C4-2B (cell line): Measurements from ENCODE around the gene ZNF276.

Experiments used
- CTCF ChIP-seq: fragments of 450-650 bp; conservative IDR thresholded peaks from 2 replicates; pipeline ENCODE4 v1.5.1; 2017; ENCODE audit warnings: mild to moderate bottlenecking
- ZFX ChIP-seq: fragments of 450-650 bp; IDR thresholded peaks from 2 replicates; pipeline ENCODE4 v1.6.1; 2017

DNA sequence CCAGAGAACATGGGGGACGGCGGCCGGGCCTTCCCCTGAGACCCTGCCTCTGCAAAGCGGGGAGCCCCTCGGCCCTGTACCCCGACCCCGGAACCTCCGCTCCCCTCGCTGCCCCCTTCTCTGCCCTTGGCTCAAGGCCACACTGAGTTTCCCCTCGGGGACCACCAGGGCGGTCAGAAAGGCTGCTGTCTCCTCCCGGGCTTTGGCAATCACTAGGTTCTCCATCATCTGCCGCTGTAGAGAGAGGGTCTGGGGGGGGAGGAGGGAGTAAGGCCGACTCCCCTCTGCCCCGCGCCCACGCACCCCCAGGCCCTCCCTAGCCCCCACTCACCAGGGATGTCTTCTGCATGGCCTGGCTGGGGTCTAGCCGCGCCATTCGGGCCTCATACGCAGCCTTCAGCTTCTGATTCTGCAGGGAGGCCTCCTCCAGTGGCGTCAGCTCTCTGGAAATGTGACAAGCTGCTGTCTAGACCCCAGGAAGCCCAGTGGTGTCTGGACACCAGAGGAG, 9.0 kb upstream of the ZNF276 start:
- TF ChIP-seq CTCF (no peak), ZFX (no peak)
